SK-N-SH (cell line): ENCODE results near the gene ARHGAP10.

Source experiments
- EP300 ChIP-seq, 2 experiments: IDR thresholded peaks; 2 replicates each; pipeline versions ENCODE4 v1.4.0 to v1.6.1; 2012; ENCODE audit warnings: borderline replicate concordance in 1 of 2, low read depth in 1 of 2, low read length in 1 of 2
- PBX3 ChIP-seq: IDR thresholded peaks from 2 replicates; pipeline ENCODE4; 2012
- POLR2AphosphoS5 ChIP-seq: IDR thresholded peaks from 2 replicates; pipeline ENCODE4 v1.6.1; 2012; ENCODE audit warnings: low read depth, low read length
- TAF1 ChIP-seq: IDR thresholded peaks from 2 replicates; pipeline ENCODE4 v1.6.1; 2012; ENCODE audit warnings: low read depth, mild to moderate bottlenecking, low read length, moderate library complexity, borderline replicate concordance
- TF ChIP-seq, protein P1 (sequence below): fragments of 200-600 bp; sonication (generic); IDR thresholded peaks from 2 replicates; pipeline ENCODE4 v1.6.1; 2017; ENCODE audit warnings: antibody characterized with exemption, mild to moderate bottlenecking, moderate library complexity

- TF ChIP-seq EP300 (IDR thresholded peaks at IDR 0.05; ENCODE audit: borderline replicate concordance in 1 of 2, low read depth in 1 of 2, low read length in 1 of 2) = no peak
- TF ChIP-seq POLR2AphosphoS5 = no peak
- TF ChIP-seq, protein P1, sequence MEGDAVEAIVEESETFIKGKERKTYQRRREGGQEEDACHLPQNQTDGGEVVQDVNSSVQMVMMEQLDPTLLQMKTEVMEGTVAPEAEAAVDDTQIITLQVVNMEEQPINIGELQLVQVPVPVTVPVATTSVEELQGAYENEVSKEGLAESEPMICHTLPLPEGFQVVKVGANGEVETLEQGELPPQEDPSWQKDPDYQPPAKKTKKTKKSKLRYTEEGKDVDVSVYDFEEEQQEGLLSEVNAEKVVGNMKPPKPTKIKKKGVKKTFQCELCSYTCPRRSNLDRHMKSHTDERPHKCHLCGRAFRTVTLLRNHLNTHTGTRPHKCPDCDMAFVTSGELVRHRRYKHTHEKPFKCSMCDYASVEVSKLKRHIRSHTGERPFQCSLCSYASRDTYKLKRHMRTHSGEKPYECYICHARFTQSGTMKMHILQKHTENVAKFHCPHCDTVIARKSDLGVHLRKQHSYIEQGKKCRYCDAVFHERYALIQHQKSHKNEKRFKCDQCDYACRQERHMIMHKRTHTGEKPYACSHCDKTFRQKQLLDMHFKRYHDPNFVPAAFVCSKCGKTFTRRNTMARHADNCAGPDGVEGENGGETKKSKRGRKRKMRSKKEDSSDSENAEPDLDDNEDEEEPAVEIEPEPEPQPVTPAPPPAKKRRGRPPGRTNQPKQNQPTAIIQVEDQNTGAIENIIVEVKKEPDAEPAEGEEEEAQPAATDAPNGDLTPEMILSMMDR = no peak
- no peak for TF ChIP-seq TAF1
- no peak for TF ChIP-seq PBX3
Observed at GRCh38 chr4:147824316-147824715, 92.4 kb downstream of the ARHGAP10 start.
